ENCODE measurements around the gene LRRC28.

The LRRC28 gene

GRCh38 chr15:99409097-99409473, 157.8 kb downstream of the LRRC28 start:
- no peak overlapping the region for H3K9ac ChIP-seq
- H3K27ac ChIP-seq = peak overlapping the region; percentile 65; the same call in 1 of the 2 replicates
- H3K4me3 ChIP-seq = no peak overlapping the region
- peak overlapping the region; percentile 78 for H3K4me2 ChIP-seq
- 0 out of 2 replicates have a peak, but pooled peaks cover 4% of the 10 kb centered on the region for H3K9me3 ChIP-seq
- H3K36me3 ChIP-seq = no peaks in the 10 kb centered on the region
- no peaks in the 10 kb centered on the region for H4K20me1 ChIP-seq
- H3K4me1 ChIP-seq = peaks cover 77% of the 10 kb centered on the region
- no peaks in the 10 kb centered on the region for H3K27me3 ChIP-seq
- no peak for TF ChIP-seq Cebpa-rat (IDR thresholded peaks at IDR 0.05)

GRCh38 chr15:99409560-99409959, 158.3 kb downstream of the LRRC28 start:
- Histone ChIP-seq H3K4me3 (no peak overlapping the region), H3K4me2 (peak overlapping the region; percentile 78), H3K9ac (no peak overlapping the region), H3K9me3 (0 out of 2 replicates have a peak, but pooled peaks cover 4% of the 10 kb centered on the region), H3K27ac (peak overlapping the region; percentile 65; the same call in 1 of the 2 replicates), H3K27me3 (no peaks in the 10 kb centered on the region), H3K4me1 (peaks cover 82% of the 10 kb centered on the region), H4K20me1 (no peaks in the 10 kb centered on the region), H3K36me3 (no peaks in the 10 kb centered on the region)
- no peak for TF ChIP-seq Cebpa-rat (IDR thresholded peaks at IDR 0.05)

GRCh38 chr15:99410477-99410876, 159.2 kb downstream of the LRRC28 start:
- no peak overlapping the region for H3K4me3 ChIP-seq
- H3K4me1 ChIP-seq = peaks cover 91% of the 10 kb centered on the region
- TF ChIP-seq Cebpa-rat (IDR thresholded peaks at IDR 0.05) = no peak
- H4K20me1 ChIP-seq = no peaks in the 10 kb centered on the region
- peak overlapping the region; percentile 78; the same call in 1 of the 2 replicates for H3K4me2 ChIP-seq
- no peak overlapping the region for H3K9ac ChIP-seq
- H3K36me3 ChIP-seq = no peaks in the 10 kb centered on the region
- H3K27ac ChIP-seq = peak overlapping the region; percentile 65
- H3K27me3 ChIP-seq = no peaks in the 10 kb centered on the region
- 0 out of 2 replicates have a peak, but pooled peaks cover 4% of the 10 kb centered on the region for H3K9me3 ChIP-seq

GRCh38 chr15:99411234-99411633, 160.0 kb downstream of the LRRC28 start:
- Histone ChIP-seq H4K20me1 (no peaks in the 10 kb centered on the region), H3K4me2 (no peak overlapping the region), H3K9ac (no peak overlapping the region), H3K27ac (0 out of 2 replicates have a peak overlapping the region, but pooled peaks have one; percentile 20), H3K27me3 (no peaks in the 10 kb centered on the region), H3K4me1 (peaks cover 86% of the 10 kb centered on the region), H3K9me3 (0 out of 2 replicates have a peak, but pooled peaks cover 4% of the 10 kb centered on the region), H3K4me3 (no peak overlapping the region), H3K36me3 (no peaks in the 10 kb centered on the region)
- TF ChIP-seq Cebpa-rat (IDR thresholded peaks at IDR 0.05) = no peak

GRCh38 chr15:99412082-99412481, 160.8 kb downstream of the LRRC28 start:
- Histone ChIP-seq H3K9ac (no peak overlapping the region), H3K4me1 (peaks cover 82% of the 10 kb centered on the region), H3K4me3 (no peak overlapping the region), H3K9me3 (0 out of 2 replicates have a peak, but pooled peaks cover 4% of the 10 kb centered on the region), H3K27ac (peak overlapping the region; percentile 48; the same call in 1 of the 2 replicates), H3K27me3 (no peaks in the 10 kb centered on the region), H3K36me3 (no peaks in the 10 kb centered on the region), H3K4me2 (0 out of 2 replicates have a peak overlapping the region, but pooled peaks have one; percentile 5), H4K20me1 (no peaks in the 10 kb centered on the region)
- no peak for TF ChIP-seq Cebpa-rat (IDR thresholded peaks at IDR 0.05)

- Histone ChIP-seq H3K4me3 (no peak overlapping the region), H3K4me2 (0 out of 2 replicates have a peak overlapping the region, but pooled peaks have one; percentile 5), H3K9ac (no peak overlapping the region), H3K27ac (peak overlapping the region; percentile 47), H3K4me1 (peaks cover 76% of the 10 kb centered on the region), H4K20me1 (no peaks in the 10 kb centered on the region), H3K36me3 (no peaks in the 10 kb centered on the region), H3K27me3 (no peaks in the 10 kb centered on the region), H3K9me3 (0 out of 2 replicates have a peak, but pooled peaks cover 4% of the 10 kb centered on the region)
- no peak for TF ChIP-seq Cebpa-rat (IDR thresholded peaks at IDR 0.05)
Observed at GRCh38 chr15:99412626-99413025, 161.3 kb downstream of the LRRC28 start.

GRCh38 chr15:99413955-99414754, 162.9 kb downstream of the LRRC28 start:
- Histone ChIP-seq H3K9me3 (0 out of 2 replicates have a peak, but pooled peaks cover 4% of the 10 kb centered on the region), H3K36me3 (no peaks in the 10 kb centered on the region), H3K27ac (peak overlapping the region; percentile 24; the same call in 1 of the 2 replicates), H3K9ac (no peak overlapping the region; the same call in 1 of the 2 replicates), H3K27me3 (no peaks in the 10 kb centered on the region), H3K4me1 (peaks cover 61% of the 10 kb centered on the region), H4K20me1 (no peaks in the 10 kb centered on the region), H3K4me3 (no peak overlapping the region), H3K4me2 (peak overlapping the region; percentile 80)
- no peak for TF ChIP-seq Cebpa-rat (IDR thresholded peaks at IDR 0.05)

GRCh38 chr15:99414755-99415731, 163.8 kb downstream of the LRRC28 start:
- Histone ChIP-seq H3K9ac (no peak overlapping the region), H3K27me3 (no peaks in the 10 kb centered on the region), H3K4me1 (peaks cover 52% of the 10 kb centered on the region), H3K4me2 (peak overlapping the region; percentile 80), H3K27ac (peak overlapping the region; percentile 29; the same call in 1 of the 2 replicates), H3K4me3 (no peak overlapping the region), H3K9me3 (0 out of 2 replicates have a peak, but pooled peaks cover 4% of the 10 kb centered on the region), H4K20me1 (no peaks in the 10 kb centered on the region), H3K36me3 (no peaks in the 10 kb centered on the region)
- no peak for TF ChIP-seq Cebpa-rat (IDR thresholded peaks at IDR 0.05)

Data from BLaER1 (cell line).